Measurements from ENCODE around the gene NOM1.

GRCh38 chr7:156964971-156965370 lies 15.5 kb downstream of the NOM1 start:
- TF ChIP-seq CTCF (IDR thresholded peaks at IDR 0.05; ENCODE audit: low read depth, low read length): no peak
- TF ChIP-seq EZH2phosphoT487 (IDR thresholded peaks at IDR 0.05; ENCODE audit: low read depth): no peak
